SH-SY5Y (cell line): ENCODE data around the gene SLC30A1.

ENCODE experiments used
- GATA2 ChIP-seq: IDR thresholded peaks from 2 replicates; pipeline ENCODE4 v1.6.1; 2011; ENCODE audit warnings: mild to moderate bottlenecking, low read depth, low read length
- GATA3 ChIP-seq: IDR thresholded peaks from 2 replicates; pipeline ENCODE4 v1.6.1; 2011; ENCODE audit warnings: low read depth, mild to moderate bottlenecking, low read length, moderate library complexity

DNA sequence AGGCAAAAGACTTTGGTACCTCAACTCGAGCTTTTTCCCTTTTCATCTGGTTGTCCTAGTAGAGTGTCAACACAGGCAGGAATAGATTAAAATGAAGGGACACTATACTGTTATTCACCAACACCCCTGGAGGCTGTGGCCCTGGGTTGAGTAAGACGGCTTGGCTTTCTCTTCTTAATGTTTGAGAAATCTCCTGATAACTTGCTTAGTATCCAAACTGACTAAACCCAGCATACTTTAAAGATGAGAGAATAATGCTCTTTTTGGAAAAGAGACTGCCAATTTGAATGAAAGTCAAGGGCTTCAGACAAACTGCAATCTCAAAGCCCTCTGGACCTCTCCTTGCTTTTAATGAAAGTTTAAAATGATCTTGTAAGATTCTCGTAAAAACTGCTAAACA, 2.6 kb upstream of the SLC30A1 start:
- no peak for TF ChIP-seq GATA2
- TF ChIP-seq GATA3 = no peak
